HG02943 (cell line): ENCODE results near the gene HDAC10.

Experiments used
- ATAC-seq: cut with Tn5 transposase; IDR thresholded peaks from one replicate; pipeline ENCODE4 v1.9.1; 2021; ENCODE audit warnings: mild to moderate bottlenecking, low read depth, moderate library complexity; ENCODE audit not compliant: unreplicated experiment

Gene HDAC10

DNA sequence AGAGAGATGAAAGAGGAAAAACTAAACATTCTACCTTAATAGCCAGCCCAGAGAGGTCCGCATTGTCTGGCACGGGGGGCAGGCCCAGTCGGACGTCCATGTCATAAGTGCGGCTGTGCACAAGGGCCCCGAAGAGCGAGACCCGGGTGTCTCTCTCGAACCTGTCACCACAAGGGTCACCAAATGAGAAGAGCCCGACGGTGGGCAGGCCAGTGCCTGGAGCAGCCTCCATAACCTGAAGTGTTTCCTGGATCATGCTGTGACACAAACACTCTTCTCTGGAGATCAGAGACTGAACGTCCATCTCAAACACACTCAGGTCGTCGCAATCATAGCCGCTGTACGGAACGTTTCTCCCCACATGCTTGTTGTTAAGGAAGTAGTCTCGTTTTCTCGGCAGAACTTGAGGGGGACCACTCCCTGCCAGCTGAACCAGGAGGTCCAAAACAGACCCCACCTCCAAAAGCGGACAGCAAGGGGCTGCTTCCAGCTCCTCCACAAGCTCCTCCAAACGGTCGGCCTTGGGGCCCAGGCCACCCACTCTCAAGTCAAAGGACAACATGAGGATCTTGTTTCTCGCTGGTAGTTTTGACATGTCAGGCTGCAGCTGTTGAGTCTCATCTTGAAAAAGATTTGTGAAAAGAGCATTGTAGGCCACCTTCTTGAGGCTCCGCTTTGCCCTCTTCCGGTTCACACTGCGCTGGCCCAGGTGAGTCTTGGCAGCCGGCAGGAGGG lies 7.2 kb downstream of the HDAC10 start:
- no peak for ATAC-seq

DNA sequence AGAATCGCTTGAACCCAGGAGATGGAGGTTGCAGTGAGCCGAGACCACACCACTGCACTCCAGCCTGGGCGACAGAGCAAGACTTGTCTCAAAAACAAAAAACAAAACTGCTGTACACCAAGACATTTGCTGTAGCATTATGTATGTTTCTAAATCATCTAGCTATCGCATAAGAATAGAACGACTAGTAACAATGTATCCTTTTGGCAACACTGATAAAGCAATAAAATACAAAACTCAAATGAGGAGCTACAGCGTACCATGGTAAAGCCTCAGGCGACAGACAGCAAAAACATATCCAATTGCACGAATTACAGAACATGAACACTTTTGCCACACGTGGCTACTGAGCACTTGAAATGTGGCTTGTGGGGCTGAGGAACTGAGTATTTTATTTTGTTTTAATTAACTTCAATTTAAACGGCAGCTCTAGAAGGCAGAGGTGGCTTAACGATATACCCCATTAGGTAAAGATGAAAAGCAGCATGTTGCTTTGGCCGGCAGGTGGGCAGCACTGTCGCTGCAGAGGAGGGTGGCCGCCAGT lies 8.6 kb downstream of the HDAC10 start:
- ATAC-seq = no peak

DNA sequence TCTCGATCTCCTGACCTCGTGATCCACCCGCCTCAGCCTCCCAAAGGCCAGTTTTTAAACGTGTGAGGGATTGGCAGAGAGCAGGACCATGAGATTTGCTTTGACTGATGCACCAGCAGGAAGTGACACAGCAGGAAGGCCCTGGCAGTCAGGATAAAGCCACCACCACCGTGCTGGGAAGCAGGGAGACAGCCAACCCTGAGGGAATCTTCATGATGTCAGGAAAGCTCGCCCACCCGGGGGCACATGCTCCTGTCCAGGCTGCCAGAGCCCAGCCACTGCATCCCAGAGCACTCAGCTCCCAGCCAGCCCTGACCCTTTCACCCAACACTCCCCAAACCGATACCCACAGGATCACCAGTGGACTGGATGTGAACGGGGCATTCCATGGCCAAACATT lies 12.3 kb downstream of the HDAC10 start:
- no peak for ATAC-seq

DNA sequence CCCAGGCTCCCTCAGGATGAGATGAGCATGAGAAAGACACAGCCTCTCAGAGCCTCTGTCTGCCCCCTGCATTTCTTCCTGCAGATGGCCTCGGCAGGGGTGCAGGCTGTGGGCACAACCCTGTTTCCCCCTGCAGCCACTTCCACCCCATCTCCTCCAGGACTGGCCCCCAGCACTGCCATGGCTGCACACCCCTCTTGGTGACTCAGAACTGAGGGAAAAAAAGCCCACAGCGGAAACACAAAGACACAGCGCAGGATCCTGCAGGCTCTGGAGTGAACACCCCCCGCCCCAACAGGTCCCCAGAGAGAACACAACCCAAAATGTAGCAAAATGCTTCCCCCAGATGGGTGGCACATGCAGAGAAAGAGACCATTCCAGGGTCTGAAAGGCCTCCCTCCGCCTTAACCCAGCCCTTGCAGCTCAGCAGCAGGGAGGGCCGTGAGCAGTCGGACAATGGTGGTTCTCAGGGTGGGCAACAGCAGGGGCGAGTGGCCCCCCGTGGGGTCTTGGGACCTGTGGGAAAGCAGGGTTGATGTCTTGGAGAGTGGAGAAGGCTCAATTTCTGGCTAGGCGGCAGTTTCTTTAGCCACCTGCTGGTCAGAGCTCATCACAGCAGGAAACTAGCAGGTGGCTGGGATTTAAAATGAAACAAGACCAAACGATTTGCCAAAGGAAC lies 14.2 kb downstream of the HDAC10 start:
- no peak for ATAC-seq

DNA sequence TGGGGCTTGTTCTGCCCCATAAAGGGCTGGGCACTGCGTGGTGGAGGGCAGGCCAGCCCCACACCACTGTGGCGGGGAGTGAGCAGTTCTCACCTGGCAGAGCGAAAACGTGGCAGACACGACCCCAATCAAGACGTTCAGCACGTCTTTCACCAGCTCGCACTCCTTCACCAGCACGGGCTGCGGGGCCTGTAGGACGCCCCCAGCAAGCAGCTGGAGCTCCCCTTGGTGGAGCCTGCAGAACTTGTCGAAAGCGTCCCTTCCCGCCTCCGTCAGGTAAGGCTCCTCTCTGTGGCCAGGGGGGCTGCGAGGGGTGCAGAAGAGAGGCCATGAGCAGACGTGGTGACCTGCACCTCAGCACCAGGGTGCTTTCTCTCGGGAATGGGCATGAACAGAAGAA lies 17.8 kb downstream of the HDAC10 start:
- no peak for ATAC-seq

DNA sequence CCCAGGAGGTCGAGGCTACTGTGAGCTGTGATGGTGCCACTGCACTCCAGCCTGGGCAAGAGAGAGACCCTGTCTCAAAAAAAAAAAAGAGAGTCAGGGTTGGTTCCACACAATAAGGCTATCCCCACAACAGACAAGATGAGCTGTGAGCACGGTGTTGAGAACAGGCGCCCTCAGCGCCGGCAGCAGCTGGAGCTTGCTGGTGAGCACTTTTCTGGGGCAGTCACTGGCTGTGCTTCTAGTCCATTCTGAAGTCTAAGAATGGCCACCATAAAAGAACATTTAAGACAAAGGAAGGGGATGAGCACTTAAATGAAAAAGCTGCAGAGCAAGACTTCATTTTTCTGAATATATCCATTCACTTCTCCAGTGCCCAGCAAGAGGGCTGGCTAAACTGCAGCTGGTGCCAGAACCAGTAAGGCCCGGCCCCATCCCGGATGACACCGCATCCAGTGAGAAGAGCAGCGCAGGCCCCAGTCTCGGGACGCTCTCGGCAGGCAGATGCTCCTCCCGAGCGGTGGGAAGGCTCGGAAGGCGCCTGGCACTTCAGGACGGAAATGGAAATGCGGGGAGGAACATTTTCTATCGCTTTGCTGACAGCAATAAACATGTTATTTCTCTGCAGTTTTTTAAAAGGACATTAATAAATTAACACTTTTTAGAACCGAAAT lies 18.4 kb downstream of the HDAC10 start:
- ATAC-seq = no peak

DNA sequence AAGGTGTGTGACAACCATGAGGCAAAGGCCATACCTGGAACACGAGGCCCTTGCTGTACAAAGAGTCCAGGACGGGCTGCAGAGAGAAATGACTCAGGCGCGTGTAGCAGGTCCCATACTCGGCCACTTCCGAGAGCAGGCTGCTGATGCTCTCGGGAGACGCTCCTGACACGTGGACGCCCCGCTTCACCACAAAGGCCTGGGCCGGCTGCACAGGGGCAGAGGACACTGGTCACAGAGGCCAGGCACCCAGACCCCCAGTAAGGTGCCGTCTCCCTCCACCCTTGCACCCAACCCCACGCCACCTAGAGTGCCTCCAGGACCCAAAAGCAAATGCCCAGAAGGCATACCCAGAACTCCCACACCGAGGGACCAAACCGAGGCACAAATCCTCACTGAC lies 21.7 kb downstream of the HDAC10 start:
- ATAC-seq = no peak

DNA sequence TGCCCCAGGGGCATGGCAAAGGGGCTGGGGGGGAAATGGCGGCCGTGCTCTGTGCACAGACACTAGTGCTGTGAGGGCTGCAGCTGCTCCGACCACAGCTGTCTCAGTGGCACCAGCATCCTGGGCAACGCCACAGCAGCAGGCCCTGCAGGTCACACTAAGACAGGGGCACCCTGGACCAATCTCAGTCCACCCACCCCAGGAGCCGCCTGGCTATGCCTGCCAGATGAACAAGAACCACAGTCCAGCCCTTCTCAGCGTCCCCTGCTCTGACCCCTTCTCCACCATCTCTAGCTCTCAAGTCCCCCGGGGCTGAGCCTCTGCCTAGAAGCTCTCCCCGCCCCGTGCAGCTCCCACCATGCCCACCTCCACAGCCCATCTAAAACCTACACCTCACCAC lies 22.7 kb downstream of the HDAC10 start:
- no peak for ATAC-seq

DNA sequence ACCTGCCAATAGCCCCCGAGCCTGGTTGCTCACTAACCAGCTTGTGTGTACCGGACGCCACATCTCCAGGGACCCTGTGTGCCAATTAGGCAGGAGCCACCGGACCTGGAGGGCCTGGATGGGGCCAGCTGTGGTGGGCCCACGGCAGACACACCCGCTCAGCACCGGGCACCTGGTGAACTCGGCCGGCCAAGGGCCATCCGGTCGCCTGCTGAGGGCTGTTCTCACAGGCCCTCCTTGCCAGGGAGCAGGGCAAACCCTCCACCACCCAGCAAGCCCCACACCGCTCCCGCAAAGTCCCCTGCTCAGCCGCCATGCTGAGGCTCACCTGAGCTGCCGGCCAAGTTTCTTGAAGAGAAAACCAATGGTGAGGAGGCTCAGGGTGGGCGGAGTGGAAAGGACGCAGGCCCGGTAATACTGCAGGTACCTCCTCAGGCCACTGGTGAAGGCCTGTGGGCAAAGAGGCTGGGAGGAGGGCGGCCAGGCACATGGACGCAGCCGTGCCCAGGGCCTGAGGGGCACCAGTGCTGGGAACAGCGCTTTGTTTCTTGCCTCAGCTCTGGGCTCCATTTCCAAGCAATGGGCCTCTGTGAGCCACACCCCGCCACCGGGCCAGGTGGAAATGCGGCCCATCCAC lies 23.4 kb downstream of the HDAC10 start:
- no peak for ATAC-seq

DNA sequence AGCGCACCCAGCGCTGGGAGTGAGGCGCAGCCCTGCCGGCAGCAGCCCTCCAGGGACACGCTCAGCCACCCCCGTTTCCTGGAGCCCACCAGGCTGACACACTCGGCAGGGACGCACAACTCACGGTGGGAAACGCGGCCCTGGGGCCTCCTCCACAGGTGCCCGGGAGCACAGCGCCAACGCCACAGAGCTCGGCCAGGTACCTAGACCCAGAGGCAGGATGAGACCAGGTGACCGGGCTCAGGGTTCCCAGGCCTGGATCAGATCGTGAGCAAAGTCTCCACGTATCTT lies 24.2 kb downstream of the HDAC10 start:
- no peak for ATAC-seq

DNA sequence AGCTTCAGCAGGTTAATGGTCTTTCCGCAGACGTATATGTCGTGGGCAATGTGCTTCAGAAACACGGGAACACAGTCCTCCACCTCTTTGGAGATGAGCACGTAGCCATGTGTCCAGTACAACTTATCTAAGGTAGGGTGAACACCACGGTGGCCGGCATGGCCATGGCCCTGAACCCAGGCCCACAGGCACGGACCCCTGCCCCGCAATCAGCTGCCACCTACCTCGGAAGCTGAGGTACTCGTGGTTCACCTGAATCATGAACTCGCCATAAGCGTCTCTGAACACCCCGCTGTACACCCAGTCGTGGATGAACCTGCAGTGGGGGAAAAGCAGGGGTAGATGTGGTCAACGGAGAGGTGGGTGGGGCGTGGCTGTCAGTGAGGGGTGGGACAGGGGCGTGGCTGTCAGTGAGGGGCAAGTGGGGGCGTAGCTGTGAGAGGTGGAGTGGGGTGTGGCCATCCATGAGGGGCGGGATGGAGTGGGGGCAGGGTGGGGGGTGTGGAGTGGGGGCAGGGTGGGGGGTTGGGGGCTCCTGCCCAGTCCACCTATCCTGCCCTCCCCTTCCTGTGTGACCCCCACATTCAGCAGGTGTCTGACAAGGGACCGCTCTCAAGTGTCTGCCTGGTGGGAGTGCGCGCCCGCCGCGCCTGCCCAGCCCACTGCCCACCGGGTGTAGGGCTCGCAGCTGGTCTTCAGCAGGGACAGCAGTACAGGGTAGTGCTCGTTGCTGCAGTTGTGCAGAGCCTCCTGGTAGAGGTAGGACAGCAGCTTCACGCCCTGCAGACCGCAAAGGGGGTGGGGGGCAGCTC lies 24.8 kb downstream of the HDAC10 start:
- no peak for ATAC-seq

DNA sequence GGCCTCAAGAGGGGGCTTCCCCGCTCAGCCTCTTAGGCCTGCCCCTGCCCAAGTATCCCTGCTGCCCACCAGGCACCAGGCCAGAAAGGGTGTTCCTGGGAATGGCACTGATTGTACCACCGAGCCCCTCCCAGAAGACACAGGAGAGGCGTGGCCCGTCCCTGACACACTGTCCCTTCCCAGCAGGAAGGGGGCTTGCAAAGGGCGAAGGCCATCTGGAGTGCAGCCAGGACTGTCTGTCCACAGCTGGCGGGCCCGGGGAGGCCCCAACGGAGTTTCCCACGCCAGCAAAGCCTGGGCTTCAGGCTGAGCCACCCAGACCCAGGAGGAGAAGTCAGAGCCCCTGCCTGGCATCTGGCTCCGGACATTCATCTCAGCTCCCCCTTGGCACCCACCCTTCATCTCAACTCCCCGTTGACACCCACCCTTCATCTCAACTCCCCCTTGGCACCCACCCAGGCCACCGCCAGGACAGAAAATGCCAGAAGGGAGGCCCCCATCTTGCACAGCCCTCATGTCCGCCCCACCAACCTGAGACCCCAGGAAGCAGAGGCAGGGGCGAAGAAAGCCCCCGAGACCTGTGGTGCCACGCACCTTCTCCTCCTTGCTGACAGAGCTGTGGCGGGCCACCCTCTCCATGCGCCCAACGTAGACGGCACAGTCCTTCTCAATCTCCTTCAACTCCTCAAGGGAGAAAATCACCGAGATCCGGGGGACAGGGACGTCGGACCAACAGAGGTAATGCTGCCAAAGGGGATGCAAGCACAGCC lies 25.7 kb downstream of the HDAC10 start:
- no peak for ATAC-seq

DNA sequence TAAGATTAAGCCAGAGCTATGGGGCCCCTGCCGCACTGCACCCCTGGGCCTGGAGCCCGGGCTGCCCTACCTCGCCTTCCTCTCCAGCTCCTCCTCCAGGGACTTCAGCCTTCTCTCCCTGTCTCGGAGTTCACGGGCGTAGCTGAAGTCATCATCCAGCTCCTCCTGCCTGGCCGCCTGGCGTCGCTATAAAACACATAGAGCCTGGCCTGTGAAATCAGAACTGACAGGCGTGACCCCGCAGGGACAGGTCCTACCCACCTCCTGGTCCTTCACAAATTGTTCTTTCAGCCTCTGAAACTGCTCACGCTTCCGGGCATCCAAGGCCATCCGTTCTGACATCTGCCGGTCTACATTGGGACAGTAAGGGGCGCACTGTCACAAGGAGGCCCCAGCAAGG lies 27.0 kb downstream of the HDAC10 start:
- ATAC-seq = no peak

DNA sequence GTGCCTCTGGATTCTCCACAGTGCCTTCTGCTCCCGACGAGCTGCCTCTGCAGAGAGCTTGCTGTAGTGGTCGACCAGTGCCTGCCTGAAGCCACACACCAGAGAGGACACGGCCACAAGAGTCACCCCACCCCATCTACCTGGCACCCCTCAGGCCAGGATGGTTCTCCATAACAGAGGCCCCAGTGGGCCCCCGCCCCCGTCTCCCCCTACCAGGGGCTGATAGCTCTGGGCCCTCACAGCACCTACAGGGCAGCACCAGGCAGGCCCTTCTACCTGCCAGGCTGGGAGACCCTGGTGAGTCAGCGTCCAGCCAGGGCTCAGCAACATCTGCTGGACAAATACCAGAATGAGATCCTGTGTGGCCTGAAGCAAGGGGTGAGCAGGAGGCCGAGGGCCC lies 28.6 kb downstream of the HDAC10 start:
- no peak for ATAC-seq

DNA sequence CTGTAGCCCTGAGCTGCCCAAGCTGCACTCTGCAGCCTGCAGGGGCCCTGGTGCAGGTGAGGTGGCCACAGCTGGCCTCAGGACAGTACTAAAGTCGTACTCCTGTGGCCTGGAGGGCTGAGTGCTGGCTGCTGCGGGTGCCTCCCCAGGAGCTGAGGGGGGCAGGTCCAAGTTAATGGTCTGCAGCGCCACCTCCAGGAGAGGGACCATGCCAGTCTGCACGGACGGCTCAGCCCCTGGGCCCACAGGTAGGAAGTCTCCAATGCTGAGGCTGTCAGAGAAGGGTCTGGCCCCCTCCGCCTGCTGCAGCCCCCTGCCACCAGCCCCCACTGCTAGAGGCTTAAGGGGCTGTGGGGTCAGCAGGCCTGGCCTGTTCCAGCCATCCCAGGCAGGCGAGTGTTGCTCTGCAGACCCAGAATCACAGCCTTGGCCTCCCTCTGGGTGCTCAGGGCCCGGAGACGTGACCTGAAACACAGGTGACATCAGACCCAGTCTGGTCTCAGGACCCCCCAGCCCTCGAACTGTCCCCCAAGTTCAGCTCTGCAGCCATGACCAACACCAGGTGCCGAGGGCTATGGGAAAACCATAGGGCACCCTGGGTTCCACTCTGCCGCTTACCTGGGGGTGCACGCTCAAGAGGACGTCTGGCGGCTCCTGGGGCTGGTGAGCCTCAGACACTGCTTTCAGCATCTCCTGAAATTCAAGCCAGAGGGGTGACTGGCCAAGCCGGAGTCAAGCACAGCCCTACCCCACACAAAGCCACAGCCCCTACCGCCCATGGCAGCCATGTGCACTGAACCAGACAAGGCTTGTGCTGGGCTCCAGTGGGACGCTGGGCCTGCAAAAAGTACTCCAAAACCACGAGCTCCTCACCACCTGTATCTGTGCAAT lies 29.4 kb downstream of the HDAC10 start:
- no peak for ATAC-seq

DNA sequence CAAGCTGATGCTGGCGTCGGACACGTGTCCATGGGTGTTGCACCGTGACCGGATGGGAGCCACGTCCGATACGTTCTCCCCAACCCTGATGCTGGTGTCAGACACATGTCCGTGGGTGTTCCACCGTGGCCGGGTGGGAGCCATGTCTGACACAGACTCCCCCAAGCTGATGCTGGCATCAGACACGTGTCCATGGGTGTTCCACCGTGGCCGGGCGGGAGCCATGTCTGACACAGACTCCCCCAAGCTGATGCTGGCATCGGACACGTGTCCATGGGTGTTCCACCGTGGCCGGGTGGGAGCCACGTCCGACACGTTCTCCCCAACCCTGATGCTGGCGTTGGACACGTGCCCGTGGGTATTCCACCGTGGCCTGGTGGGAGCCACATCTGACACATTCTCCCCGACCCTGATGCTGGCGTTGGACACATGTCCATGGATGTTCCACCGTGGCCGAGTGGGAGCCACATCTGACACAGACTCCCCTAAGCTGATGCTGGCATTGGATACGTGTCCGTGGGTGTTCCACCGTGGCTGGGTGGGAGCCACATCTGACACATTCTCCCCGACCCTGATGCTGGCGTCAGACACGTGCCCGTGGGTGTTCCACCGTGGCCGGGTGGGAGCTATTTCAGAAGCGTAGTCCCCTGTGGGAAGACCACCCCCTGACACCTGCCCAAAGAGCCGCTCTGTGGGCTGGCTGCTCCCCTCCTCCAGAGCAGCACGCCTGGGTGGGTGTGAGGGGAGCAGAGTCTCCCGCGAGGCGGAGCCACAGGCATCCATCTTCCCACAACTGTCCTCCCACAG lies 30.3 kb downstream of the HDAC10 start:
- no peak for ATAC-seq

DNA sequence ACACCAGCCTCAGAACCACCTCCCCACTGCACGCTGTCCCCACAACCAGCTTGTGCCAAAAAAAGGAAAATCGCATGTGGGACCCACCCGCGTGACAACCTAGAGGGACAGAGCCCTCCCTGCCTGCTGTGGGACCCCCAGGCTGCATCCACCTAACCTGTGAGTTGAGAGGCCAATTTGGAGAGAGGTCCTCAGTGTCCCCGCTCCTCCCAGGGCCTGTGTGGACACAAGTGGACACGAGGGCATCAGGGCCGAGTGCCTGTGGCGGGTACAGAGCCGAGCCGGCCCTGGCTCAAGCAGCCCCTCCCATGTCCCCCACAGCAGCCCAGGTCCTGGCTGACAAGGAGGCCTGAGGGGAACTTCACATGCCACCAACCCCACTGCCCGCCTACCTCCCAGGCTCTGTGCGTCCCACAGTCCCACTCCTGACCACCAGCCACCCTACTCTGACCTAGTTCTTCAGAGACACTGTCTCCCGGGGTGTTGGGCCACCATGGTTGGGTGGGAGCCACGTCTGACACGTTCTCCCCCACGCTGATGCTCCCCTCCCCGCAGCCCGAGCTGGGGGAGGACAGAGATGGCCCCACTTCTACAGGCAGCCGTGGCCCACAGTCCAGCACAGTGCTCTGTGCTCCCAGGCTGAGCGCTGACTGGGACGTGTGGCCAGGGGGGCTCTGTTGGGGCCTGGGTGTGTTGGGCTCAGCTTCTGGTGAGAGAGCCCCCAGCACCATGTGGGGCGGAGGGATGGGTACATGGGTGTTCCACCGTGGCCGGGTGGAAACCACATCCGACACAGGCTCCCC lies 31.1 kb downstream of the HDAC10 start:
- ATAC-seq = no peak
